ENCODE data around the gene ABHD8. TPM values are rescaled to one million over a fixed set of nuclear protein-coding genes. Genes with fewer than 3 reads are reported as not detected.

ABHD8 gene
- total and polyA plus RNA-seq, 2 donors from 2014 or later = 9.6 to 20.0 TPM

GRCh38 chr19:17248011-17248776 lies 55.0 kb downstream of the ABHD8 start:
- FAIRE-seq = no peak
- TF ChIP-seq CTCF (IDR thresholded peaks at IDR 0.05; ENCODE audit: borderline replicate concordance, extremely low read depth, insufficient read depth) = no peak
- Histone ChIP-seq H3K4me3 (ENCODE audit: low read length in 3 of 3) (no peak overlapping the region), H3K9ac (ENCODE audit: low read length in 3 of 3) (peak overlapping the region in 1 of 3 donors; percentile 30), H3K9me3 (ENCODE audit: control insufficient read depth in 2 of 3, insufficient read depth in 1 of 3, low read length in 3 of 3) (no peaks in the 10 kb centered on the region), H3K36me3 (ENCODE audit: control insufficient read depth in 2 of 3, insufficient read depth in 3 of 3, low read length in 3 of 3) (no peaks in the 10 kb centered on the region), H3K27me3 (ENCODE audit: control insufficient read depth, insufficient read depth, low read length) (no peaks in the 10 kb centered on the region), H3K27ac (ENCODE audit: low read depth in 2 of 2, low read length in 2 of 2) (peak overlapping the region in 1 of 2 donors; percentile 43), H3K4me1 (ENCODE audit: control insufficient read depth in 2 of 3, insufficient read depth in 2 of 3, low read depth in 1 of 3, low read length in 3 of 3) (peaks cover 2 to 19% (median 14%) of the 10 kb centered on the region in 3 donors)
- DNase-seq = peak in 4 of 5 donors; percentile 67 to 80 (median 76)
- intact Hi-C loops (cut with DNase I) = no loop called here

GRCh38 chr19:17246681-17247425 lies 56.4 kb downstream of the ABHD8 start:
- no peaks in the 10 kb centered on the region for H3K36me3 ChIP-seq (ENCODE audit: control insufficient read depth in 2 of 3, insufficient read depth in 3 of 3, low read length in 3 of 3)
- intact Hi-C loops (cut with DNase I) = no loop called here
- TF ChIP-seq CTCF (IDR thresholded peaks at IDR 0.05; ENCODE audit: borderline replicate concordance, extremely low read depth, insufficient read depth) = no peak
- peak overlapping the region; percentile 75 to 87 for H3K27ac ChIP-seq (ENCODE audit: low read depth in 2 of 2, low read length in 2 of 2)
- DNase-seq (peak in 1 of 5 donors; percentile 84), FAIRE-seq (no peak)
- no peaks in the 10 kb centered on the region for H3K9me3 ChIP-seq (ENCODE audit: control insufficient read depth in 2 of 3, insufficient read depth in 1 of 3, low read length in 3 of 3)
- peak overlapping the region in 2 of 3 donors; percentile 16 to 26 for H3K9ac ChIP-seq (ENCODE audit: low read length in 3 of 3)
- H3K4me1 ChIP-seq (ENCODE audit: control insufficient read depth in 2 of 3, insufficient read depth in 2 of 3, low read depth in 1 of 3, low read length in 3 of 3) = peaks cover 2 to 28% (median 25%) of the 10 kb centered on the region in 3 donors
- H3K27me3 ChIP-seq (ENCODE audit: control insufficient read depth, insufficient read depth, low read length) = no peaks in the 10 kb centered on the region
- H3K4me3 ChIP-seq (ENCODE audit: low read length in 3 of 3) = peak overlapping the region in 2 of 3 donors; percentile 16 to 65

GRCh38 chr19:17245535-17245984 lies 57.7 kb downstream of the ABHD8 start, which contains the start of gene NR2F6:
NR2F6 (minus strand) TSS chr19:17245919; CDS start chr19:17245220, 699 bp downstream.
- H3K9ac ChIP-seq (ENCODE audit: low read length in 3 of 3) = peak within 1 kb of the TSS; percentile 6 to 81 (median 69)
- H3K36me3 ChIP-seq (ENCODE audit: control insufficient read depth in 2 of 3, insufficient read depth in 3 of 3, low read length in 3 of 3) = no peaks in the 10 kb centered on the region
- peak within 1 kb of the TSS; percentile 69 to 86 (median 82) for H3K4me3 ChIP-seq (ENCODE audit: low read length in 3 of 3)
- H3K4me1 ChIP-seq (ENCODE audit: control insufficient read depth in 2 of 3, insufficient read depth in 2 of 3, low read depth in 1 of 3, low read length in 3 of 3) = peaks cover 2 to 30% (median 28%) of the 10 kb centered on the region in 3 donors
- TF ChIP-seq CTCF (IDR thresholded peaks at IDR 0.05; ENCODE audit: borderline replicate concordance, extremely low read depth, insufficient read depth) = no peak
- intact Hi-C loops (cut with DNase I) = no loop called here
- FAIRE-seq = no peak
- peak in 1 of 5 donors; percentile 75 for DNase-seq
- peak within 1 kb of the TSS; percentile 87 to 88 for H3K27ac ChIP-seq (ENCODE audit: low read depth in 2 of 2, low read length in 2 of 2)
- no peaks in the 10 kb centered on the region for H3K27me3 ChIP-seq (ENCODE audit: control insufficient read depth, insufficient read depth, low read length)
- H3K9me3 ChIP-seq (ENCODE audit: control insufficient read depth in 2 of 3, insufficient read depth in 1 of 3, low read length in 3 of 3) = no peaks in the 10 kb centered on the region

Data from kidney (tissue), 14 donors.